Stimulated activated CD4-positive, alpha-beta T cell treated with anti-CD3 and anti-CD28 coated beads, TNF-alpha, amount 100 ng/mL, for 4 hours (primary cell): ENCODE measurements around the gene DDX59.

Source experiments
- DNase-seq, 3 experiments: peaks; one replicate each; pipeline ENCODE4 v3.0.0-alpha.2; 2020; ENCODE audit warnings: low read depth in 3 of 3

DDX59 gene

GRCh38 chr1:200629876-200630514 is 39.7 kb downstream of the DDX59 start:
- no peak for DNase-seq

DNA sequence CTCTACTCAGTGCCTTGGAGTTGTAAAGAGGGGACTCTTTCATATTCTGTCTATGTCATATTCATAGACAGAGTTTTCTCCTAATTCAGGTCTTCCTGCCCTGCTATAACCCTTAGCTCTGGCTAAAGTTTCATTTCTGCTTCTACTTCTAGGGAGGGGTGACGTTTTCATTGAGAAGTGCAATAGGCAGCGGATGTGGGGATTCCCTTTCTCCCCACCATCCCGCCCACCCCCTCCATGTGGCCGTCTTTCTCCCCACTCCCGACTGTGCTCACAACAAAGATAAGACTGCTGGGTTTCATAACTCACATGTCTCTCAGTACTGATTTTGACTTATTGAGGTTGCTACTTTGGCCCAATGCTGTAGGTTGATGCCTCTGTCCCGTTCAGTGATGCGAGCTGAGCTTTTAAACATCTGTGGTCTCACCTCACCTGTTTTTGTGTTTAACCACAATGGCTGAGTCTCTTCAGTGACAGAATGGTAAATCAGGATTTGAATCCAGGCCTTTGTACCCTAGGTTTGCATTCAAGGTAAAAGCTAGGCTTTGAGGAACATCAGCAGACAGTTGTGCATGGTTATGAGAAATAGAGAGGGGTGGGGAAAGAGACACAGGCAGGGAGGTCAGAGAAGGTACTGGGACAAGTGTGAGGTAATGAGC is 41.4 kb downstream of the DDX59 start:
- DNase-seq: peak in 2 of 3 experiments; percentile 10 to 11

- DNase-seq: no peak
These were observed 42.0 kb downstream of the DDX59 start for GRCh38 chr1:200627575-200628222.

DNA sequence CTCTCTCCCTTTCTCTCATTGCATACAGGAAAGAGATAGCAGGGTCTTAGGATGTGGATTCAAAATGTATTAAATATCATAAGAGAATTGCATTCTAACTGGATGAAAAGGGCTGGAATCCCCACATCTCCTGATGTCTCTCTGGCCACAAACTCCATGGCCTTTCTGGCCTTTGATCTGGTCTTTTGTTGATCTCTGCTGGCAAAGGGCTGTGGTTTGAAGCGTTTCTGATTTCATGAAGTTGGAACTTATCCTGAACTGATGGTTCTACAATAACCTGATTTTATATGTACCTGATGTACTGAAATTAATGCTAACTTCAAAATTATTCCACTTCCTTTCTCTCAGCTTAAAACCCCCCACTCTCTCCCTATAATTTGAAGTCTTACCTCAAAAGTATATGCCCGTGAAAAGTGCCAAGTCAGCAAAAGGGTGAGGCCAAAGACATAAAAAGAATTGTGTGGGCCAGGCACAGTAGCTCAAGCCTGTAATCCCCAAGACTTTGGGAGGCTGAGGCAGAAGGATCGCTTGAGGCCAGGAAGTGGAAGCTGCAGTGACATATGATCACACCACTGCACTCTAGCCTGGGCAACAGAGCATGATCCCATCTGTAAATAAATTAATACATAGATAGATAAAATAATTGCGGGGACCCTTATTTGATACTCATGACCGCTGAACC is 42.7 kb downstream of the DDX59 start:
- DNase-seq: no peak

GRCh38 chr1:200625381-200625824 is 44.3 kb downstream of the DDX59 start:
- DNase-seq: no peak

DNA sequence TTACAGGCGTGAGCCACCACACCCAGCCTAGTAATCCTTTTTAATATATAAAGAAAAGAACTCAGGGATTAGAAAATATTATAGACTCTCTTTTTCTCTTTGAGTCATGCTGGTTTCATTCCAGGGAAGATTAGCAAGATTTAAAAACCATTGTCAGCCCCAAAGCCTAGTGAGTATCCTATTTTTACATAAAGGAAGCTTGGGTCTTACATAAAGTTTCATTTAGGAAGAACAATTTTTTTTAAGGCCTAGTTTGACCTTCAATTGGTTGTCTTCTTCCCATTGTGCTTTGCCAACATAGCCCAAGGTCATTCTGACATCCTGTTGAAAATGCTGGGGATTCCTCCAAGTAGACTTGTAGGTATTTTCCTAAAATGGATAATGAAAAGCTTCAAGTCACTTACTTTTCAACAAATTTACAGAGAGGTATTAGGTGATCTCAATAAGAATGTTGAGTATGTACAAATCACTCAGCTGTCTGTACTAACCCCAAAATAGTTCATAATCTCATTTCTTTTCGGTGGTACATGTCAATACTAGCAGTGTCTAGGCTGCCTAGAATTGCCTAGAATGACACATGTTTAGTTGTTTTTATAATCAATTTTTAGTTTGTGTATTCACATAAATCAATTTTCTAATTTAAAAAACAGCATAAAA is 44.9 kb downstream of the DDX59 start:
- no peak for DNase-seq

DNA sequence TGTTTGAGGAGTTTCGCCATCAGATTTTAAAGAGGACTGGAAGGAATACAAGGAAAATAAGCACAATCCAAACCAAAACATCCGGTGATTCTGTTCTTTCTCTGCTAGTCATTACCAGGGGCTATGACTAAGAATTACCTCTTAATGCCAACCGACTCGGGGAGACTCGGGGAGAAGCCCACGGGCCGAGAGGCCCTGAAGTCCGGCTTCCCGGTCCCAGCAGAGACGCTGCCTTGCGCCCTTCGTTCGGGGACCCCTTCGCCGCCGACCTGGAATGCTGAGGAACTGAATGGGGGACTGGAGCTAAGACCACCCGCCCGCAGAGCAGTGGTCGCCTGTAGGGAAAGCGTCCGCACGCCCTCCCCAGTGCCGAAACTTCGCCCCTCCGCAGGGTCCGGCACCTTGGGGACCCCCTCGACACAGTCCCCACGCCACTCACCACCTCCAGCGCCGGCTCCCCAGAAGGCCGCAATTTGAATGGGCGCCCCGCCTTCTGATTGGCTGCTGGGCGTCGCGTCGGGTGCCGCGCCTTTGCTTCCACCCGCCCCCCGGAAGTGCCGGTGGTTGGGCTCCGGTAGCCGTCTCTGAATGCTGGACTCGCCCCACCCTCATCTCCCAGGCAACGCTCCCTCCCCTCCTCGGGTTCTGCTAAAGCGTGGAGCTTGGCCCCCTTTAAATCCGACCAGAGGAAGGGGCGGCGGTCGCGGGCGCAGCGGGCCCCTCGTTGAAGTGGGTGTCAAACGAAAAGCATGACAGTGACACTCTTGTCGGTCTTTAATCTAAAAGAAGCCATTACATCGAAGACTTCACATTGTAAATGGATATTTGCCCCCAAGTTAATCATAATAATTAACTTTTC is 49.2 kb downstream of the DDX59 start, which contains the start of gene KIF14:
TSS of gene KIF14 (minus strand) at position 479 of the 859 bp plus-strand sequence. CDS start 2,028 bp downstream, outside the sequence.
- DNase-seq: peak; percentile 75 to 80 (median 76)

GRCh38 chr1:200619894-200620272 is 49.8 kb downstream of the DDX59 start:
- DNase-seq: no peak

- no peak for DNase-seq
These were observed 58.9 kb downstream of the DDX59 start for GRCh38 chr1:200610846-200611245.

DNA sequence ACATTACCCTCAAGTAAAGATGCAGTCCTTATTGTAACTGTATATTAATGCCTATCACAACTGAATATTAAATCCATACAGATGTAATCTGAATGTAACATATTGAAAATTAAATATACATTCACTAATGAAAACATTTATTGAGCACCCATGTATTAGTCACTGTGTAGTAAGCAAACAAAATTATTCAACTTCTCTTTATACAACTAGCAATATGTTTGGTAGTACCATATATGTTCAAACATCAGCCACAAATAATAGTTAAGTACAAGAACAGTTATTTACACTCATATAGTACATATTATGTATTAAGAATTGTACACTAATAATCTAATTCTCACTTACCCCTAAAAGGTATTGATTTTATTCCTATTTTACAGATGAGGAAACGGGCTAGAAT is 67.1 kb downstream of the DDX59 start:
- no peak for DNase-seq
